ENCODE data around the gene ITGB7.
A peak's percentile ranks its signal among the peaks of the same experiment; 100 is the strongest.

ITGB7 gene

DNA sequence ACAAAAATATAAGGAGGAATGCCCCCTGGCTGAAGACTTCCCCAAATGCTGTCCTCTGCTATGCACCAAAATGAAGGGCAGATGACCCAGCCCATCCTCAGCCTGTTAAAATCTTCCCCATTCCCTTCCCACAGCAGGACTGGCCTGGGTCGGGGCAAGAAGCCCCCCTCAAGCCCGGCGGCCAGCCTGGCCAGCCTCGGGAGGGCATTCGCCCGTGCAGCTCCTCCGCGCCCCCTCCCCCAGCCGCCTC lies 24.5 kb upstream of the ITGB7 start:
- DNase-seq, result no peak

GRCh38 chr12:53230108-53230845 lies 23.2 kb upstream of the ITGB7 start:
- no peak for DNase-seq

DNA sequence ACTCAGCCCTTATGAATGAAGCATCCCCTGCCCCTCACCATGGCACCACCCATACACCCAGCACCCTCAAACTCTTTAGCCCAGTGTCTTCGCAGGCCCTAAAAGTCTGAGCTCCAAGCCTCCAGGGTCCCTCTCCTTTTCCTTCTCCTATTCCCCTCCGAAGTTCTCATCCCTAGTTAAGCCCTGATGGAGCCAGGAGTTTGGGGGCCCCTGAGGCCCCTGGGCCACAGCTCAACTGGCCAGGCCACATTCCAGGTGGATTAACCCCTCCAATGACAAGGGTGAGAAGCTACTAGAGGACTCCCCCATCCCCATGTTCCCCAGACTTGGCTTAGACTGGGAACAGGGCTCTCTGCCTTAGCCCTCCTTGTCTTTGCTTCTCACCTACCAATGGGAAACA lies 22.4 kb upstream of the ITGB7 start:
- DNase-seq, result no peak

GRCh38 chr12:53227836-53228235 lies 20.8 kb upstream of the ITGB7 start:
- DNase-seq, result no peak

DNA sequence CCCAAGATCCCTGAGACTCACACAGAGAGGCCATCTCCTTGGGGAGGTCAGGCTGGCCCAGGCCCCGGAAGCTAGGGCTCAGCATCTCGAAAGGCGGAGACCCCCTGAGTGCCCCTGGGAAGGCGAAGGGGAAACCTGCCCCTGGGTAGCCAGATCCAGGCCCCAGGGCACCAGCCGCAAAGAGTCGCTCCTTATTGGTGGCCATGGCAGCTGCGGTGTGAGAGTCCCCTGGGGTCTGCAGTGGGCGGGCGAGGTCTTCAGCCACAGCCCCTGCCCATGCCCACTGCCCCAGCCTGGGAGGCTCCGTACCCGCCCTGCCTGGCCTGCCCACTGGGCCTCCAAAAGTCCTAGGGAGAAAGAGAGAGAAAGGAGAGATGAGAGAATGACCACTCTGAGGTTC lies 20.3 kb upstream of the ITGB7 start:
- DNase-seq, result no peak

DNA sequence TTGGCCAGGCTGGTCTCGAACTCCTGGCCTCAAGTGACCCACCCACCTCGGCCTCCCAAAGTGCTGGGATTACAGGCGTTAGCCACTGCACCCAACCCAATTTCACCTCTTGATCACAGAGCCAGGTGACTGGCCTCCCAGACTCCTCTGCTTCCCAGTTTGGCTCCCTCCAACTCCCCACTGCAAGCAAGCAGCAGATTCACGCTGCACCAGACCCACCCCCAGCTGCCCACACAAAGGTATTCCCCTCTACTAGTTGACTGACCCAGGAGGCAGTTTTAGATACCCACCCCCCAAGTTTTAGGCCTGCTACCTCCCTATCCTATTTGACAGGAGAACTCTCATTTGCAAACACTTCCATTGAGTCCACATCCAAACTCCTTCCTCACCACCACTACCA lies 19.8 kb upstream of the ITGB7 start:
- no peak for DNase-seq

- DNase-seq, result no peak
Measured at GRCh38 chr12:53225635-53226424, 18.8 kb upstream of the ITGB7 start.

- no peak for DNase-seq
Measured at GRCh38 chr12:53224897-53225634, 18.0 kb upstream of the ITGB7 start.

- no peak for DNase-seq
Measured at GRCh38 chr12:53224061-53224896, 17.2 kb upstream of the ITGB7 start.

DNA sequence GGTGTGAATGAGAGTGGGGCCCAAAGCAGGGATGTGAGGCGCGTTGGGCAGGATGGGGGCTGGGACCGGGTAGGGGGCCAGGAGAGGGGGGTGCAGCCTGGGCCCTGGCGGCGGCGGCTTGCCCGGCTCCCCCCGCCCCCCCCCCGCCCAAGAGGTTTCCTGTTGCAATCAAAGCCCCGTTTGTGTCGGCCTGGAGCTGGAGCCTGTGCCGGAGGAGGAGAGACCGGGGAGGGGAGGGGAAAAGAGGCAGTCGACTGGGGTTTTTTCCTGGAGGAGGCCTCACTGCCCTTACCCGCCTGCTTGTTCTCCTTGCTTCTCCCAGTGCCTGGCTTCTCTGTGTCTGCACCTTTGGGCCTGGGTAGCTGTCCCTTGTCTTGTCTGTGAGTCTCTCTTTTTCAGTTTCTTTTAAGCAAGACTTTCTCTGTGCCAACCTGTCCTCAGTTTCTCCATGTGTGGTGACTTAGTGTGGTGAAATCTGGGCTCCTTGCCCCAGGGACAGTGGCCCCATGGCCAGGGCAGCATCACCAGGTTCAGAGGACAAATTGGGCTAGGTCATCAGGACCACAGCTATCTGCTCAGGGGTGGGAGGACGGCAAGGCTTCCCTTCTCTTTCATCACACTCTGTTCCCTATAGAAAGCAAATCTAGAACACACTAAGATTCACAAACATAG lies 16.5 kb upstream of the ITGB7 start:
- DNase-seq, result peak; percentile 49

DNA sequence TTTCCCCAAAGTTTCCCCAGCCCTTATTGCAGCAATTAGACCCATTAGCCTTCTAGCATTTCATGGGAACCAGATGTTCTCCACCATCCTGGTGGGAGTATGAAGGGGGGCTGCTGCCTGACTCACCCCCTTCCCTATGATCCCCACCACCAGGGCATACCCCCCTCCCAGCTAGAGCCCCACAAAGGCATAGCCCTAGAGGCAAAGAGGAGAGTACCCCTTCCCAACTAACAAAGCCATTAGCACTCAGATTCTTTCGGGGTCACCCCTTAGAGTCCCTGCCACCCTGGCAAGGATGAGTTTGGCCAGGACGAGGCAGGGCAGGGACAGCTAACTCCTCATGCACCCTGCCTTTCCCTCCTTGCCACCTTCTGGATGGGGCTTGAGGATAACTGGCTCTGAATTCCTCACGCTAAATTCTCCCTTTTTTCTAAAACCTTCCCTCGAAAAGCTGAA lies 15.8 kb upstream of the ITGB7 start:
- no peak for DNase-seq

DNA sequence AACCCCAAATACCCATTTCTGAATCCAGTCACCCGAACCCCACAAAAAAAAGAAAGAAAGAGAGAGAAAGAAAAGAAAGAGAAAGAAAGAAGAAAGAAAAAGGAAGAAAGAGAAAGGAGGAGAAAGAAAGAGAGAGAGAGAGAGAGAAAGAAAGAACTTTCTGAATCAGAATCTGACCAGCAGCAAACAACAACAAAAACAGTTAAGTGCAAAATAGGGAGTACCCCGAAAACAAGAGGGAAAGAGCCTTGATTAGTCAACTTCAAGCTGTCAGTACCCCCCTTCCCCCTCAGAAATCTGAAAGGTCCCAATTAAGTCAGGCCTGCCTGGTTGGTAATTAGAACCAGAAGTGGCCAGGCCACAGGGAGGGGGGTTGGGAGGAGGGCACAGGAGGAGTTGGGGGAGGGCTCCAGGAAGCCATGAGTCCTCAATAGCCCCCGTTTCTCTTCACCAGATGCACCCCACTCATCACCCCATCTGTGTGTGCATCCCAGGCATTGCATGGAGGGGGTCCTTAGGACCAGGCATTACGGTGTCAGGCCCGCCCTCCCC lies 15.2 kb upstream of the ITGB7 start:
- DNase-seq, result peak; percentile 29

GRCh38 chr12:53221203-53222080 lies 14.4 kb upstream of the ITGB7 start:
- DNase-seq, result peak; percentile 65

- peak; percentile 85 for DNase-seq
Measured at GRCh38 chr12:53220694-53221202, 13.7 kb upstream of the ITGB7 start.

DNA sequence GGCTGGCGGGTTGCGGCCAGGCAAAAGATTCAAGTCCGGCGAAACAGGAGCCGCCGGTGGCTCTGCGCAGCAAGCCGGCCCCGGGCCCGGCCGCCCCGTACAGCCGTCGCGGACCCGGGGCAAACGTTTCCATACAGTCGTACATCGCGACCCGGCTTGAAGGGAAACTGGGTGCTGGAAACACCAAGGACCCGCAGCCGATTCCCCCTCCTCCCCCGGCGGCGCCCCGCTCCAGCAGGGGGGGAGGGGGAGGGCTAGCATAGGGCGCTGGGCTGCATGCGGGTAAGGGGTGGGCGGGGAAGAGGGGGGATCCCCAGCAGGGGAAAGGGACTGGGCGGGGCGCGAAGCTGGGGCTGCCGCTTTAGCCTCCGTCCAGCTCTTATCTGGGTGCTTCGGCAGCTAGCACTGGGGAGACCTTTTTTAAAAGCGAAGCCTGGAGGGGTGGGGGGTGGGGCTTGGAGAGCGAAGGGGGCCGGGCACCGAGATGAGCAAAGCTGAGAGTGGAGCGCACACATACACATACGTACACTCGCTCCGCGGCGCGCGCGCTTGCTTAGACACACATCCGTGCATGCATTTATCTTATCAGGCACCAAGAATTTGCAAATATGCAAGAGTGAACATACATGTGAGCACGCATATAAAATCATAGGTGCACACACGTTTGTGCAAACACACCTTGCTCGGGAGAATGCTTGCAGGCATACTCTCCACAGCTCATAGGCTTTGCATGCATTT lies 13.1 kb upstream of the ITGB7 start:
- peak; percentile 77 for DNase-seq

DNA sequence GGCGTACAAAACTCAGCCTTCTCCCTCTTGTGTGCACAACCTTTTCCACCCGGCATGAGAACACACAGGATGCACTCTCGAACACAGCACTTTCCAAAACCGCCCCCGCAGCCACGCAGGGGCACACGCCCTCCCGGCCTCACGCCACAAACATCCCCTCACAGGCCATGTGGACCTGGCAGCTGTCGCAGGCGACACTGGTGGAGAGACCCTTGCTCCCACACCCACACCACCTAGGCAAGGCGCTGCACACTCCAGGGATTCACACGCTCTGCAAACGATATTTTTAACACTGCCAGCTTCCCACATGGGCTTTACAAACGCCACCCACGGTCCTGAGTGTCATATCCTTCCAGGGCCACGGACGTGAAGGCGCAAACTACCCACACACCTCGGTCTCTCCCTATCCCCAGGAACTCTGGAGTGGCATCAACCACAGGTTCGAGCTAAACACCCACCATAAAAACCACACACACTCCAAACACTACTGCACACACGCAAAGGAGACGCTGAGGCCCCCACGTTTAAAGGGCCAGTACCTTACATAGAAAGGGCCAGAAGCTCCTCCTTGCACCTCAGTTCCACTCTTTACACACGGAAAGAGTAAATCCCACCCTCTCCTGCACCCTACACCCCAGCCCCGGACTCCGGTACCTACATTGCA lies 12.4 kb upstream of the ITGB7 start:
- peak; percentile 42 for DNase-seq

GRCh38 chr12:53218551-53219291 lies 11.7 kb upstream of the ITGB7 start:
- no peak for DNase-seq

DNA sequence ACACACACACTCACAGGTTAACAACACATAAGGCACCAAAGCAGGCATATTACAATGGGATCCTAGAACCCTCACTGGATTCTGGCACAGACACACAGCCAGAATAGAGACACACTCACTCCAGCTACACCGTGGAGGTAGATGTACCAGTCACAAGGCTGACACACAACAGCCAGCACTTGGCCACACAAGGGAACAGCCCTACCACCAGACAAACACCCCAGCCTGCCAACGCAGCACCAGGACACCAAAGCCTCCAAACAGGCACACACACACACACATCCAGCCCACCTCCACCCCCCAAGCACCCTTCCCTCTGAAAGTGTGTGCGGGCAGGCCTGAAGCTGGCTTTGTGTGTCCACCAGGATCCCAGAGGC lies 10.9 kb upstream of the ITGB7 start:
- no peak for DNase-seq

Data from CD4-positive, alpha-beta T cell treated with Interleukin-12 subunit alpha and Interleukin-12 subunit beta, for 1 hour (primary cell).